Subcutaneous preadipocyte (primary cell): ENCODE results near the gene UBR1. TPM values are rescaled to one million over a fixed set of nuclear protein-coding genes. Genes with fewer than 3 reads are reported as not detected.

Experiments
- small RNA-seq: library from RNA; depleted of rRNA; stranded (forward); fragments of <200 nt; gene quantifications from one replicate; pipeline ENCODE3, GENCODE V24; 2012
- total RNA-seq: library from RNA; depleted of rRNA; stranded (reverse); fragments of >200 nt; gene quantifications from 2 replicates; pipeline ENCODE4 v1.2.3, GENCODE V29; 2012

UBR1 gene
- 24.3 and 40.5 TPM in 2 replicates for total RNA-seq

DNA sequence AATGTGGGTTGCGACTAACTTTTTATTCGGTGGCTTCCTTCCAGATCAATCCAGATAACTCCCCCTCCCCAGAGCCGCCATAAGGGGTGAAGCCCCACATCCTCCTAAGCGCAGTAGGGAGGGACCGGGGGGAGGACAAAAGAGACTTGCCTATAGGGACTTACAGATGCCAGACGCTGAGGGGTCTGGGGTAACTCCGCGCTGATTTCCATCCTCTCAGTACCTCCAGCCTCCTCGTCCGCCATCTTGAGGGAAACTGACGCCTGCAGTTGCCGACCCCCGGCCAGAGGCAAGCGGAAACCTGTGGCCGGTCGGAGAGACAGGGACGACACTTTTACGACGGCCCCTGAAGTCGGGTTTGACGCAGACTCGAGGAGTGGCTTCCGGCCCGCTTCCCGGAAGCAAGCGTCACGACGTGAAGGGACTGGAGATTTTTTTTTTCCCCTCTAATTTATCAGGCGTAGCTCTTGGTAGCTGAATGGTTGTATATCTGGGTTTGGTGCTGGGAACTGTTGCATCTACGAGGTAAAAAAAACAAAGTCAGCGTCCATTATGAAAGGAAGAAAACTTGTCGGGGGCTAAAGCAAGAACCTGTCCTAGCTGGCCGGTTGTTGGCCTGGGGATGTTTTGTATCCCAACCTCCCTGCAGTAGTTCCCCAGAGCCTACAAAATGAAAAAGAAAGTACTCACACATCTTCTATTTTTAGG is at the start of gene UBR1:
UBR1 (minus strand) TSS at position 261 of the 708 bp plus-strand sequence; CDS start at position 245, 16 bp downstream.

GRCh38 chr15:43133430-43134156 is 27.8 kb upstream of the UBR1 start, which contains the start of gene TMEM62:
TMEM62 (plus strand) TSS chr15:43133586; CDS start chr15:43133803, 217 bp downstream.

GRCh38 chr15:42920519-42921341 is 185.1 kb downstream of the UBR1 start, which contains the start of gene TTBK2:
TTBK2 (minus strand) TSS chr15:42920778; CDS start chr15:42878617, 42,161 bp downstream.

Small RNA genes lying within 50 kb of the gene (small RNA-seq; reads per million reads assigned to genes)
- not detected for gene AC068724.2

Other genes with a start within 250 kb of the UBR1 start
- 4.4 and 7.2 TPM in 2 replicates for gene TTBK2, start 185.3 kb downstream of the UBR1 start, total RNA-seq
- gene TMEM62, start 27.5 kb upstream of the UBR1 start, total RNA-seq: 11.0 and 17.6 TPM in 2 replicates
- gene CCNDBP1, start 79.4 kb upstream of the UBR1 start, total RNA-seq: 60.0 and 61.0 TPM in 2 replicates
- not detected in 2 replicates for gene EPB42, start 115.0 kb upstream of the UBR1 start, total RNA-seq
- gene TGM5, start 160.9 kb upstream of the UBR1 start, total RNA-seq: not detected in 2 replicates
- not detected in 2 replicates for gene TGM7, start 196.2 kb upstream of the UBR1 start, total RNA-seq
- 5.9 and 10.2 TPM in 2 replicates for gene LCMT2, start 224.5 kb upstream of the UBR1 start, total RNA-seq